GM12873 (cell line): ENCODE results near the gene C4BPB.

ENCODE experiments used
- CTCF ChIP-seq: IDR thresholded peaks from 2 replicates; pipeline ENCODE4 v1.5.1; 2012; ENCODE audit warnings: low read depth, mild to moderate bottlenecking, moderate library complexity, low read length, control low read depth; ENCODE audit not compliant: insufficient read depth; ENCODE audit errors: missing control alignments

The C4BPB gene

DNA sequence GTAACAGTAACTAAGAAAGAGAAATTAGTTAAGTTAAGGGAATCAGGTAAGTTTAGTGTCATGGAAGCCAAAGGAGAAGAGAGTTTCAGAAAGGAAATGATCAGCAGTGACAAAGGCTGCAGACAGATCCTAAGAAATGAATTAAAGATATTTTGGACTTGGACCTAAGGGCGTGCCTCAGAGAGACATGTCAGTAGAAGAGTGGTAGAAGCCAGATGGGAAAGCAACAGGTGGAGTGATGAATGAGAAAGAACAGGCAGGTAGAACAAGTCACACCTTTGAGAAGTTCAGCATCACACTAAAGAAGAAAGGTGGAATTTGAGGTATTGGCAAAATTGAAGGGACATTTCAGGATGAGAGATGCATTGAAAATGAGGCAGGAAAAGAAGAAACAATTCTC, 14.0 kb downstream of the C4BPB start:
- TF ChIP-seq CTCF, result no peak

DNA sequence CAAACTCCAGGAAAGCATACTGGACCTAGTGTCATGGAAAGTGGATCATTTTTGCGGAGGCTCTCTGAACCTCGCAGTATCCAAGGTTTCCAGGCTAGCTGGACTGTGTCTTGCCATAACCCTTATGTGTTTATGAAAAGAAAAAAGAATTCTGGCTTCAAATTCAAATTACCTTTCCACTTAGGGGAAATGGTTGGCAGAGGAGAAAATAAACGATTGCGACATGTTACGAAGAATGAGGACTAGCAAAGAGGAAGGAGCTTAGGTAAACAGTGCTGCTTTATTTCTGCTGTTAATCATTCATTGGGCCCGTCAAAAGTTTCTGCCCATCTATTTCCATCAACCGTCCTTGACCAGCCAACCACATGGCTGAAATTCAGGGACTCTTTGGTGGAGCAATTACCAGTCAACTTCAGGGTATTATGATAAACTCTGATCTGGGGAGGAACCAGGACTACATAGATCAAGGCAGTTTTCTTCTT, 15.3 kb downstream of the C4BPB start, which contains the start of gene C4BPA:
Gene C4BPA (plus strand): TSS at position 342 of the 482 bp plus-strand sequence. CDS start 8,793 bp downstream, outside the sequence.
- no peak for TF ChIP-seq CTCF

- no peak for TF ChIP-seq CTCF
Observed at GRCh38 chr1:207109004-207109403, 20.3 kb downstream of the C4BPB start.

DNA sequence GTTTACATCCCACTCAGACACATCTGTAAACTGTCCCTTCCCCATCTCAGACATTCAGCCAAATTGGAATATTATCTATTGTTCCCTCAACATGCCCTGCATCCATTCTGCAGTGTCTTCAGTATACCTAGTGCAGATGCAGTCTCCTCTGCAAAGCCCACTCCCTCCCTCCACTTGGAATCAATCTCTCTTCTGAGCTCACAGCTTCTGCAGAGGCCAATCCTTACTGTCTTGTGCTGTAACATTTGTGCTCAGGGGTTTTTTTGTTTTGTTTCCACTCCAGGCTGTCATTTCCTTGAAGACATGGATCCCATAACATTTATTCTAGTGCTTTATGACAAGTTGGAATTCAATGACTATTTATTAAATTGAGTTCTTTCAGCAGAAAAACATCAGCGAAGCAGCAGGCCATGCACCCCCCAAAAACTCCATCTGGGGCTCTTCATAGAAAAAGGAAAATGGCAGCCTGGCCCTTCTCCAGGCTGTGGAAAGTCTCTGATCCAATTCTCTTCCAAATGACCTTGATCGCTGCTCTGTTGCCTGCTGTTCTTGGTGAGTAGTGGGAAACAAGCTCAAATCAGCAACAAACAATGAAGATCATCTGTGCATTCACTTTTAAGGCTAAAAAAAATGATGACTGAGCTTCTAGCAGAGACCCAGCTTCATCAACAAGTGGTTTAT, 24.1 kb downstream of the C4BPB start:
- no peak for TF ChIP-seq CTCF

- no peak for TF ChIP-seq CTCF
Observed at GRCh38 chr1:207115269-207115668, 26.6 kb downstream of the C4BPB start.

- no peak for TF ChIP-seq CTCF
Observed at GRCh38 chr1:207124389-207124788, 35.7 kb downstream of the C4BPB start.

- no peak for TF ChIP-seq CTCF
Observed at GRCh38 chr1:207128336-207128921, 39.8 kb downstream of the C4BPB start.
